ENCODE results near the gene GZMM. TPM values are rescaled to one million over a fixed set of nuclear protein-coding genes. Genes with fewer than 3 reads are reported as not detected.

The GZMM gene
- total and polyA plus RNA-seq, 2 of the 13 experiments (the other 11 are each of a cell fraction or from before 2014, with no cell fraction given) = 0.07 TPM; not detected in 1

- TF ChIP-seq AKAP8 (CRISPR knock-in tag; IDR thresholded peaks at IDR 0.05) (peak; percentile 54; the same call in 1 of the 2 replicates), NR1H2 (CRISPR knock-in tag; IDR thresholded peaks at IDR 0.05; ENCODE audit: borderline replicate concordance, low read depth) (no peak), ZNF777 (CRISPR knock-in tag; IDR thresholded peaks at IDR 0.05) (peak; percentile 53; the same call in 1 of the 2 replicates), MED1 (CRISPR knock-in tag; IDR thresholded peaks at IDR 0.05) (peak; percentile 28; the same call in 1 of the 2 replicates), SRSF9 (IDR thresholded peaks at IDR 0.05; ENCODE audit: borderline replicate concordance, insufficient read depth, low read depth, low read length, poor library complexity, severe bottlenecking) (no peak), GFI1 (CRISPR knock-in tag; IDR thresholded peaks at IDR 0.05; ENCODE audit: borderline replicate concordance) (no peak), IRF2 (CRISPR knock-in tag; IDR thresholded peaks at IDR 0.05) (0 out of 2 replicates have a peak, but pooled peaks have one; percentile 2), ZFP37 (CRISPR knock-in tag; IDR thresholded peaks at IDR 0.05; ENCODE audit: borderline replicate concordance) (no peak), NFRKB (IDR thresholded peaks at IDR 0.05) (no peak), ARNT2 (CRISPR knock-in tag; IDR thresholded peaks at IDR 0.05; ENCODE audit: low read depth) (peak; percentile 60; the same call in 1 of the 2 replicates), ZNF788 (CRISPR knock-in tag; IDR thresholded peaks at IDR 0.05; ENCODE audit: borderline replicate concordance) (no peak), HNF4G (IDR thresholded peaks at IDR 0.05; ENCODE audit: borderline replicate concordance, low read depth, low read length) (peak; percentile 29; the same call in 1 of the 2 replicates), HNF4G (CRISPR knock-in tag; IDR thresholded peaks at IDR 0.05; ENCODE audit: borderline replicate concordance, low read depth) (no peak), ZNF792 (CRISPR knock-in tag; IDR thresholded peaks at IDR 0.05) (no peak), KDM5A (IDR thresholded peaks at IDR 0.05; ENCODE audit: borderline replicate concordance, low read length) (no peak), ZNF441 (CRISPR knock-in tag; IDR thresholded peaks at IDR 0.05; ENCODE audit: borderline replicate concordance) (0 out of 2 replicates have a peak, but pooled peaks have one; percentile 23), YEATS4 (CRISPR knock-in tag; IDR thresholded peaks at IDR 0.05; ENCODE audit: borderline replicate concordance) (no peak; the same call in 1 of the 2 replicates), TCF7 (IDR thresholded peaks at IDR 0.05; ENCODE audit: low read depth) (no peak), ZNF724P (CRISPR knock-in tag; IDR thresholded peaks at IDR 0.05; ENCODE audit: borderline replicate concordance) (no peak), ZNF563 (CRISPR knock-in tag; IDR thresholded peaks at IDR 0.05) (peak; percentile 67; the same call in 1 of the 2 replicates), TMF1 (CRISPR knock-in tag; IDR thresholded peaks at IDR 0.05; ENCODE audit: low read depth) (0 out of 2 replicates have a peak, but pooled peaks have one; percentile 52)
- TF ChIP-seq, protein P1, sequence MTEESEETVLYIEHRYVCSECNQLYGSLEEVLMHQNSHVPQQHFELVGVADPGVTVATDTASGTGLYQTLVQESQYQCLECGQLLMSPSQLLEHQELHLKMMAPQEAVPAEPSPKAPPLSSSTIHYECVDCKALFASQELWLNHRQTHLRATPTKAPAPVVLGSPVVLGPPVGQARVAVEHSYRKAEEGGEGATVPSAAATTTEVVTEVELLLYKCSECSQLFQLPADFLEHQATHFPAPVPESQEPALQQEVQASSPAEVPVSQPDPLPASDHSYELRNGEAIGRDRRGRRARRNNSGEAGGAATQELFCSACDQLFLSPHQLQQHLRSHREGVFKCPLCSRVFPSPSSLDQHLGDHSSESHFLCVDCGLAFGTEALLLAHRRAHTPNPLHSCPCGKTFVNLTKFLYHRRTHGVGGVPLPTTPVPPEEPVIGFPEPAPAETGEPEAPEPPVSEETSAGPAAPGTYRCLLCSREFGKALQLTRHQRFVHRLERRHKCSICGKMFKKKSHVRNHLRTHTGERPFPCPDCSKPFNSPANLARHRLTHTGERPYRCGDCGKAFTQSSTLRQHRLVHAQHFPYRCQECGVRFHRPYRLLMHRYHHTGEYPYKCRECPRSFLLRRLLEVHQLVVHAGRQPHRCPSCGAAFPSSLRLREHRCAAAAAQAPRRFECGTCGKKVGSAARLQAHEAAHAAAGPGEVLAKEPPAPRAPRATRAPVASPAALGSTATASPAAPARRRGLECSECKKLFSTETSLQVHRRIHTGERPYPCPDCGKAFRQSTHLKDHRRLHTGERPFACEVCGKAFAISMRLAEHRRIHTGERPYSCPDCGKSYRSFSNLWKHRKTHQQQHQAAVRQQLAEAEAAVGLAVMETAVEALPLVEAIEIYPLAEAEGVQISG (CRISPR knock-in tag; IDR thresholded peaks at IDR 0.05) = peak; percentile 23; the same call in 1 of the 2 replicates
- TF ChIP-seq, protein P2, sequence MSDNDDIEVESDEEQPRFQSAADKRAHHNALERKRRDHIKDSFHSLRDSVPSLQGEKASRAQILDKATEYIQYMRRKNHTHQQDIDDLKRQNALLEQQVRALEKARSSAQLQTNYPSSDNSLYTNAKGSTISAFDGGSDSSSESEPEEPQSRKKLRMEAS (IDR thresholded peaks at IDR 0.05) = peak; percentile 52
- TF ChIP-seq, protein P3, sequence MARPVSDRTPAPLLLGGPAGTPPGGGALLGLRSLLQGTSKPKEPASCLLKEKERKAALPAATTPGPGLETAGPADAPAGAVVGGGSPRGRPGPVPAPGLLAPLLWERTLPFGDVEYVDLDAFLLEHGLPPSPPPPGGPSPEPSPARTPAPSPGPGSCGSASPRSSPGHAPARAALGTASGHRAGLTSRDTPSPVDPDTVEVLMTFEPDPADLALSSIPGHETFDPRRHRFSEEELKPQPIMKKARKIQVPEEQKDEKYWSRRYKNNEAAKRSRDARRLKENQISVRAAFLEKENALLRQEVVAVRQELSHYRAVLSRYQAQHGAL (CRISPR knock-in tag; IDR thresholded peaks at IDR 0.05; ENCODE audit: not compliant biosample characterization) = no peak
- TF ChIP-seq, protein P4, sequence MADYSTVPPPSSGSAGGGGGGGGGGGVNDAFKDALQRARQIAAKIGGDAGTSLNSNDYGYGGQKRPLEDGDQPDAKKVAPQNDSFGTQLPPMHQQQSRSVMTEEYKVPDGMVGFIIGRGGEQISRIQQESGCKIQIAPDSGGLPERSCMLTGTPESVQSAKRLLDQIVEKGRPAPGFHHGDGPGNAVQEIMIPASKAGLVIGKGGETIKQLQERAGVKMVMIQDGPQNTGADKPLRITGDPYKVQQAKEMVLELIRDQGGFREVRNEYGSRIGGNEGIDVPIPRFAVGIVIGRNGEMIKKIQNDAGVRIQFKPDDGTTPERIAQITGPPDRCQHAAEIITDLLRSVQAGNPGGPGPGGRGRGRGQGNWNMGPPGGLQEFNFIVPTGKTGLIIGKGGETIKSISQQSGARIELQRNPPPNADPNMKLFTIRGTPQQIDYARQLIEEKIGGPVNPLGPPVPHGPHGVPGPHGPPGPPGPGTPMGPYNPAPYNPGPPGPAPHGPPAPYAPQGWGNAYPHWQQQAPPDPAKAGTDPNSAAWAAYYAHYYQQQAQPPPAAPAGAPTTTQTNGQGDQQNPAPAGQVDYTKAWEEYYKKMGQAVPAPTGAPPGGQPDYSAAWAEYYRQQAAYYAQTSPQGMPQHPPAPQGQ (CRISPR knock-in tag; IDR thresholded peaks at IDR 0.05; ENCODE audit: borderline replicate concordance) = no peak
Measured at GRCh38 chr19:497869-498510, 45.9 kb upstream of the GZMM start (continued).

All from HepG2 (cell line).